ENCODE results near the gene GLS. TPM values are rescaled to one million over a fixed set of nuclear protein-coding genes. Genes with fewer than 3 reads are reported as not detected.
"Not testable (repeated sequence)": the region's sequence is repeated elsewhere in the genome, so short reads cannot be mapped to it uniquely, and the experiment has no call there.

GLS gene
- total and polyA plus RNA-seq, 2 donors (not counting 1 experiment from before 2014, with no cell fraction given): 123 to 192 TPM

DNA sequence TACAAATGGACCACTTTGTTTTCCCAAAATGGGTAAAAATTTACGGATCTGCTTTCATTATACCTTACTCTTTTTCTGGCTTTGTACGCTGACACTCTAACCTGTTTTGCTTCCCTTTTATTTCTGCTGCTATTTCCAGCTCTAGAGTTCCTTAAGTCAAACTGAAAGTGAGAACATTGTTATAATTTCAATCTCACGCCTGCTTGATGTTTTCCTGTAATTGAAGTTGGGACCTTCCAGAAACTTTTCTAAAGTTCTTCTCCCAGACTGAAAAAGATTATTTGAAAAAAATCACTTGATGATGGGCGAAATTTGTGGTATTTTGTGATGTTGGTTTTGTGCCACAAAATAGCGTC lies 1.8 kb downstream of the GLS start:
- Histone ChIP-seq H2AFZ (ENCODE audit: low read length) (no peak overlapping the region), H3K79me2 (ENCODE audit: control insufficient read depth, insufficient read depth, low read length) (peaks cover 64% of the 10 kb centered on the region), H3K9ac (ENCODE audit: insufficient read depth, low read length) (peak overlapping the region; percentile 50), H3K27ac (ENCODE audit: insufficient read depth, low read length) (peak overlapping the region; percentile 93), H3K36me3 (ENCODE audit: control insufficient read depth, insufficient read depth, low read length) (no peaks in the 10 kb centered on the region), H3K9me3 (ENCODE audit: control insufficient read depth, insufficient read depth, low read depth, low read length) (no peaks in the 10 kb centered on the region), H3K27me3 (ENCODE audit: control insufficient read depth, insufficient read depth, low read length) (no peaks in the 10 kb centered on the region), H4K20me1 (ENCODE audit: control insufficient read depth, extremely low read depth, insufficient read depth, low read length) (peaks cover 8% of the 10 kb centered on the region), H3K4me2 (ENCODE audit: extremely low read depth, insufficient read depth, low read length) (peak overlapping the region; percentile 98), H3K4me3 (replicated peaks in 1 of 4; ENCODE audit: control extremely low read depth in 1 of 4, insufficient read depth in 1 of 4, low read depth in 3 of 4, low read length in 4 of 4) (peak overlapping the region; percentile 58 to 94 (median 82)), H3K4me1 (ENCODE audit: control insufficient read depth, extremely low read depth, insufficient read depth, low read length) (peaks cover 4% of the 10 kb centered on the region)
- no peak for DNase-seq (ENCODE audit: low read depth in 2 of 2)
- TF ChIP-seq, protein P1, sequence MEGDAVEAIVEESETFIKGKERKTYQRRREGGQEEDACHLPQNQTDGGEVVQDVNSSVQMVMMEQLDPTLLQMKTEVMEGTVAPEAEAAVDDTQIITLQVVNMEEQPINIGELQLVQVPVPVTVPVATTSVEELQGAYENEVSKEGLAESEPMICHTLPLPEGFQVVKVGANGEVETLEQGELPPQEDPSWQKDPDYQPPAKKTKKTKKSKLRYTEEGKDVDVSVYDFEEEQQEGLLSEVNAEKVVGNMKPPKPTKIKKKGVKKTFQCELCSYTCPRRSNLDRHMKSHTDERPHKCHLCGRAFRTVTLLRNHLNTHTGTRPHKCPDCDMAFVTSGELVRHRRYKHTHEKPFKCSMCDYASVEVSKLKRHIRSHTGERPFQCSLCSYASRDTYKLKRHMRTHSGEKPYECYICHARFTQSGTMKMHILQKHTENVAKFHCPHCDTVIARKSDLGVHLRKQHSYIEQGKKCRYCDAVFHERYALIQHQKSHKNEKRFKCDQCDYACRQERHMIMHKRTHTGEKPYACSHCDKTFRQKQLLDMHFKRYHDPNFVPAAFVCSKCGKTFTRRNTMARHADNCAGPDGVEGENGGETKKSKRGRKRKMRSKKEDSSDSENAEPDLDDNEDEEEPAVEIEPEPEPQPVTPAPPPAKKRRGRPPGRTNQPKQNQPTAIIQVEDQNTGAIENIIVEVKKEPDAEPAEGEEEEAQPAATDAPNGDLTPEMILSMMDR (conservative IDR thresholded peaks at IDR 0.05 in 1 of 2, IDR thresholded peaks at IDR 0.05 in 1 of 2; ENCODE audit: low read depth in 1 of 2, low read length in 2 of 2): no peak
- TF ChIP-seq EZH2 (IDR thresholded peaks at IDR 0.05; ENCODE audit: low read length, missing control alignments): no peak

DNA sequence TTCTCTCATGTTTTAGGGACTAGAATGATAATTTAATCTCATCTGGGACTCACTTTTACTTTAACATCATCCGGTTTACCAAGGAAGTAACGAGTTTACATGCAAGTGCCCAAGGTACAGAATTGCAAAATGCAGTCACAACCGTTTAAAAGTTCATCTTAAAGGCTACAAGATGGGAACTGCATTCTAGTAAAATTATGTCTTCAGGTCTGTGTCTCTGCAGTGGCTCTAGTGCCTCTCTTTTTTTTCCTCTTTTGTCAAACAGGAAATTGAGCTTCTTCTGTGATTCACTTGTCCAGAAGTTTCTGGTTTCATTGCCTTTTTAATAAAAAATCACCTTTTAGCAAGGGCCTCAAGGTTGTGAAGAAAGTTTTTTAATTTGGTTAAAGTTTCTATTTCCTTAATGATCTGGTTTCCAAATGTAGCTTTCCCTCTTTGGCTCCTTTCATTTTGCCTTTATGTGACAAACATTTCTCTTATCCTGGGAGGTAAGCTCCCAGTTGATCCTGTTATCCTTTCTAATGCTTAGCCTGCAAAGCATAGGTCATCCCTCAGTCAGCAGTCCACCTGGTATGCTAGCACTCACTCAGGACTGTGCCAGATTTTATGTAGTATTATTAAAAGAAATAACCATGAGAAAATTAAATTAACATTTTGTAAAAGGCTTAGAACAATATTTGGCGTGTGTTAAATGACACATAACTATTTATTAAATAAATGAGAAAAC lies 2.4 kb downstream of the GLS start:
- Histone ChIP-seq H3K36me3 (ENCODE audit: control insufficient read depth, insufficient read depth, low read length) (no peaks in the 10 kb centered on the region), H2AFZ (ENCODE audit: low read length) (no peak overlapping the region), H3K9ac (ENCODE audit: insufficient read depth, low read length) (peak overlapping the region; percentile 50), H3K27me3 (ENCODE audit: control insufficient read depth, insufficient read depth, low read length) (no peaks in the 10 kb centered on the region), H3K4me1 (ENCODE audit: control insufficient read depth, extremely low read depth, insufficient read depth, low read length) (peaks cover 5% of the 10 kb centered on the region), H3K4me3 (replicated peaks in 1 of 4; ENCODE audit: control extremely low read depth in 1 of 4, insufficient read depth in 1 of 4, low read depth in 3 of 4, low read length in 4 of 4) (peak overlapping the region; percentile 58 to 94 (median 82)), H4K20me1 (ENCODE audit: control insufficient read depth, extremely low read depth, insufficient read depth, low read length) (peaks cover 8% of the 10 kb centered on the region), H3K79me2 (ENCODE audit: control insufficient read depth, insufficient read depth, low read length) (peaks cover 71% of the 10 kb centered on the region), H3K4me2 (ENCODE audit: extremely low read depth, insufficient read depth, low read length) (peak overlapping the region; percentile 98), H3K27ac (ENCODE audit: insufficient read depth, low read length) (peak overlapping the region; percentile 93), H3K9me3 (ENCODE audit: control insufficient read depth, insufficient read depth, low read depth, low read length) (no peaks in the 10 kb centered on the region)
- no peak for DNase-seq (ENCODE audit: low read depth in 2 of 2)
- TF ChIP-seq EZH2 (IDR thresholded peaks at IDR 0.05; ENCODE audit: low read length, missing control alignments): no peak

DNA sequence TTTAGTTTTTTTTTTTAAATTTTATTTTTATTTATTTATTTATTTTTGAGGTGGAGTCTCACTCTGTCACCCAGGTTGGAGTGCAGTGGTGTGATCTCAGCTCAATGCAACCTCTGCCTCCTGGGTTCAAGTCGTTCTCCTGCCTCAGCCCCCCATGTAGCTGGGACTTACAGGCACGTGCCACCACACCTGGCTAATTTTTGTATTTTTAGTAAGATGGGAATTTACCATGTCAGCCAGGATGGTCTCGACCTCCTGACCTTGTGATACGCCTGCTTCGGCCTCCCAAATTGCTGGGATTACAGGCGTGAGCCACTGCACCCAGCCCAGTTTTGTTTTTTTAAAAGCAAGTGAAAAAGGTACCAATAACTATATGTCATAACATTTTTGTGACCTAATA lies 5.2 kb downstream of the GLS start:
- not testable (repeated sequence) for DNase-seq (ENCODE audit: low read depth in 2 of 2); H3K36me3 ChIP-seq (ENCODE audit: control insufficient read depth, insufficient read depth, low read length); H3K9ac ChIP-seq (ENCODE audit: insufficient read depth, low read length); H4K20me1 ChIP-seq (ENCODE audit: control insufficient read depth, extremely low read depth, insufficient read depth, low read length); H2AFZ ChIP-seq (ENCODE audit: low read length); H3K27ac ChIP-seq (ENCODE audit: insufficient read depth, low read length); H3K4me1 ChIP-seq (ENCODE audit: control insufficient read depth, extremely low read depth, insufficient read depth, low read length); H3K4me2 ChIP-seq (ENCODE audit: extremely low read depth, insufficient read depth, low read length); H3K4me3 ChIP-seq (replicated peaks in 1 of 4; ENCODE audit: control extremely low read depth in 1 of 4, insufficient read depth in 1 of 4, low read depth in 3 of 4, low read length in 4 of 4); H3K9me3 ChIP-seq (ENCODE audit: control insufficient read depth, insufficient read depth, low read depth, low read length); H3K27me3 ChIP-seq (ENCODE audit: control insufficient read depth, insufficient read depth, low read length)
- peaks cover 97% of the 10 kb centered on the region for H3K79me2 ChIP-seq (ENCODE audit: control insufficient read depth, insufficient read depth, low read length)

DNA sequence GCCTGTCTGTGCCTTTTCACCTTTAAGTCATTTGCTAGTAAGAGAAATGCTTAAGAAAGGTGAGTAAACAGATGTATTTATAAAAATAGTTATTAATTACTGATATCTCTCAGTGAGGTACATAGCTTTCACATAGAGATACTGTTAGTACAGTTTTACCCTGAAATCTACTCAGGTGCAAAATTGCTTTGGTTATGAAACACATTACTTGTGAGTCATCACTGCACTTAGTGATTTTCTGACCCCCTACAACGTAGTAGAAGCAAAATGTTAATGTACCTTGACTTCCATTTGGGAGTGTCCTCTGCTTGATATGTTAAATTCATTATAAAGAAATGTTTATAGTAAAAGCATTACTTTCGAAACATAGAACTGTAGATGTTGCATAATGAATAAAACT lies 6.5 kb downstream of the GLS start:
- H3K9me3 ChIP-seq (ENCODE audit: control insufficient read depth, insufficient read depth, low read depth, low read length): no peaks in the 10 kb centered on the region
- H3K27ac ChIP-seq (ENCODE audit: insufficient read depth, low read length): no peak overlapping the region
- no peaks in the 10 kb centered on the region for H3K27me3 ChIP-seq (ENCODE audit: control insufficient read depth, insufficient read depth, low read length)
- H3K79me2 ChIP-seq (ENCODE audit: control insufficient read depth, insufficient read depth, low read length): peaks cover 97% of the 10 kb centered on the region
- no peak overlapping the region for H3K9ac ChIP-seq (ENCODE audit: insufficient read depth, low read length)
- no peak for TF ChIP-seq EZH2 (IDR thresholded peaks at IDR 0.05; ENCODE audit: low read length, missing control alignments)
- TF ChIP-seq, protein P1 (conservative IDR thresholded peaks at IDR 0.05 in 1 of 2, IDR thresholded peaks at IDR 0.05 in 1 of 2; ENCODE audit: low read depth in 1 of 2, low read length in 2 of 2): no peak
- H2AFZ ChIP-seq (ENCODE audit: low read length): no peak overlapping the region
- H4K20me1 ChIP-seq (ENCODE audit: control insufficient read depth, extremely low read depth, insufficient read depth, low read length): peaks cover 8% of the 10 kb centered on the region
- H3K4me3 ChIP-seq (replicated peaks in 1 of 4; ENCODE audit: control extremely low read depth in 1 of 4, insufficient read depth in 1 of 4, low read depth in 3 of 4, low read length in 4 of 4): no peak overlapping the region
- H3K4me1 ChIP-seq (ENCODE audit: control insufficient read depth, extremely low read depth, insufficient read depth, low read length): peaks cover 2% of the 10 kb centered on the region
- peak in 1 of 2 donors; percentile 64 for DNase-seq (ENCODE audit: low read depth in 2 of 2)
- H3K36me3 ChIP-seq (ENCODE audit: control insufficient read depth, insufficient read depth, low read length): no peaks in the 10 kb centered on the region
- peak overlapping the region; percentile 23 for H3K4me2 ChIP-seq (ENCODE audit: extremely low read depth, insufficient read depth, low read length)
